Stimulated activated CD4-positive, alpha-beta T cell treated with anti-CD3 and anti-CD28 coated beads, Interleukin-1b, Interleukin-23, amount 100 ng/mL, for 24 hours (primary cell): Measurements from ENCODE around the gene CD27.
"Not testable (repeated sequence)": the region's sequence is repeated elsewhere in the genome, so short reads cannot be mapped to it uniquely, and the experiment has no call there.

Source experiments
- DNase-seq, 4 experiments: peaks; one replicate each; pipeline ENCODE4 v3.0.0-alpha.2; 2020; ENCODE audit warnings: low read depth in 4 of 4, low spot score in 1 of 4

Gene CD27

DNA sequence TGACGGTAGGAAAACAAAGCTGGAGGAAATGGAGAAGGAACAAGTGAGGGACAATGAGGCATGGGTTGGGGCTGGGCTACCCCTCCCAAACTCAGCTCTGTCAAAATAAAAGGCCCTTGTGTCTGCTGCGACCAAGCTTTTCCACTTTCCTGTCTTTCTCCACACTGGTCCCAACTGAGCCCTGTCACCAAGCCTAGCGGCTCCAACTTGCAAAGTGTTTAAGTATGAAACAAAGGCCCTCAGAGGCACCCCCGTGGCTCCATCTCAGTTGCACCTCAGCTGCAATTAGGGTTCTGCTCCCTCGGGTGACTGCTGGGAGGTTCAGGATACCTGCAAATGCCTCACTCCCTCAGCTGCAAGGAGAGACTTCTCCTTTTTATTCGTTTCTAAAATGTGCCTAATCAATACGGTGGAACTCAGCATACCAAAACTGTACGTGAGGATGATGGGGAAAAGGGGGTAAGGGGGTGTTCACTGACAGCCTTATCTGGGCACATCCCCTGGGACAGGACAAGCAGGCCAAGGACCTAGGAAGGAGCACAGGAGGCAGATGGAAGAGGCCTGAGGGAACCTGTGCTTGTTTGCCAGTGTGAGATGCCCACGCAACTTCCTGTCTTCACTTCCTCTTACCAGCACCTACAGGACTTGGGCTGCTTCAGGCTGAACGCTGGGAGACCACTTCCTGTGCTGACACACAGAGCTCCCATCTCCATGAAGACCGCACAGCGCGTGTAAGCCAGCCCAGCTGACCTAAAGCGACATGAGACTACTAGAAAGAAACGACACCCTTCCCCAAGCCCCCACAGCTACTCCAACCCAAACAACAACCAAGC lies 16.9 kb downstream of the CD27 start:
- peak in 2 of 4 experiments; percentile 64 to 79 for DNase-seq

- no peak for DNase-seq
These were observed 17.7 kb downstream of the CD27 start for GRCh38 chr12:6462234-6462995.

DNA sequence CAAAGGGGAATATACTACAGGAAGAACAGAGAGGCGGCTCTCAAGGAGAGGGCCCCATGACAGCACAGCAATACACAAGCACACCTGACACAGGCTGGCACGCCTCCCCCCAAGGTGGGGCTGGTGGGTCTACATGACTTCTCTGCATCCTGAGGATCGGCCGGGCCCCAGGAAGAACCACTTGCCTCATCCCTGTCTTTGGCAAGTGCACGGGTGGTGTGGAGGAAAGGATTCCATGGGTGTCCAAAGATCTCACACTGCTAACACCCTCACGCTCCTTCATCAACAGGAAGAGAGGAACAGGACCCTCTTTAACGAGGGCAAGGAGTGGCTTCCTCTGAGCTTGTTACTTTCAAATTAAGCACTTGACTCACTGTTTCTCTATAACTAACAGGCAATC lies 18.5 kb downstream of the CD27 start:
- DNase-seq: no peak

- DNase-seq: no peak
These were observed 19.1 kb downstream of the CD27 start for GRCh38 chr12:6463858-6464257.

- no peak for DNase-seq
These were observed 19.8 kb downstream of the CD27 start for GRCh38 chr12:6464531-6464930.

GRCh38 chr12:6465467-6466183 lies 20.9 kb downstream of the CD27 start:
- no peak for DNase-seq

DNA sequence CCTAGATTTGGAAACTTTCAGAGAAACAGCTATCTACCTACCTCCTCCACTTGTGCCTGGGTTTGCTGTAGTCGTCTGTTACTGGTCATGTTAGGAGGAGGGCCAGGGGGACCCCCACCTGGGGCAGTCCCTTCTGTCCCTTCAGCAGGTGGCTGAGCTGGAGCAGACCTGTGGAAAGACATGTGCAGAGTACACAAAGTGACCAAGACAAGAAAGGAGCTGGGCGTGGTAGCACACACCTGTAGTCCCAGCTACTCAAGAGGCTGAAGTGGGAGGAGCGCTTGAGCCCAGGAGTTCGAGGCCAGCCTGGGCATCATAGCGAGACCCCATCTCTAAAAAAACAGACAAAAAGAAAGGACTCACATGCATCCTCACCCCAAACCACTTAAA lies 21.4 kb downstream of the CD27 start:
- no peak for DNase-seq

GRCh38 chr12:6466751-6467150 lies 22.0 kb downstream of the CD27 start:
- DNase-seq: not testable (repeated sequence)

DNA sequence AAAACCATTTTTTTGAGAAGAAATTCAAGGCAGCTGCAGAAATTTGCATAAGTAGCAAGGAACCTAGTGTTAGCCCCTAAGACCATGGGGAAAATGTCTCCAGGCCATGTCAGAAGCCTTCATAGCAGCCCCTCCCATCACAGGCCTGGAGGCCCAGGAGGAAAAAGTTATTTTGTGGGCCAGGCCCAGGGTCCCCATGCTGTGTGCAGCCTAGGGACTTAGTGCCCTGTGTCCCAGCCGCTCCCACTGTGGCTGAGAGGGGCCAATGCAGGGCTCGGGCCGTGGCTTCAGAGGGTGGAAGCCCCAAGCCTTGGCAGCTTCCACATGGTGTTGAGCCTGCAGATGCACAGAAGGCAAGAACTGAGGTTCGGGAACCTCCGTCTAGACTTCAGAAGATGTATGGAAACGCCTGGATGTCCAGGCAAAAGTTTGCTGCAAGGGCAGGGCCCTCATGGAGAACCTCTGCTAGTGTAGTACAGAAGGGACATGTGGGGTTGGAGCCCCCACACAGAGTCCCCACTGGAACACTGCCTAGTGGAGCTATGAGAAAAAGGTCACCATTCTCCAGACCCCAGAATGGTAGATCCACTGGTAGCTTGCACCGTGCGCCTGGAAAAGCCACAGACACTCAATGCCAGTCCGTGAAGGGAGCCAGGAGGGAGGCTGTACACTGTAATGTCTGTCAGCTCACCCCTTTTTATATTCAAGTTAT lies 23.0 kb downstream of the CD27 start:
- DNase-seq: not testable (repeated sequence)

- DNase-seq: no peak
These were observed 23.5 kb downstream of the CD27 start for GRCh38 chr12:6468283-6468575.

GRCh38 chr12:6469092-6469491 lies 24.3 kb downstream of the CD27 start:
- DNase-seq: no peak

DNA sequence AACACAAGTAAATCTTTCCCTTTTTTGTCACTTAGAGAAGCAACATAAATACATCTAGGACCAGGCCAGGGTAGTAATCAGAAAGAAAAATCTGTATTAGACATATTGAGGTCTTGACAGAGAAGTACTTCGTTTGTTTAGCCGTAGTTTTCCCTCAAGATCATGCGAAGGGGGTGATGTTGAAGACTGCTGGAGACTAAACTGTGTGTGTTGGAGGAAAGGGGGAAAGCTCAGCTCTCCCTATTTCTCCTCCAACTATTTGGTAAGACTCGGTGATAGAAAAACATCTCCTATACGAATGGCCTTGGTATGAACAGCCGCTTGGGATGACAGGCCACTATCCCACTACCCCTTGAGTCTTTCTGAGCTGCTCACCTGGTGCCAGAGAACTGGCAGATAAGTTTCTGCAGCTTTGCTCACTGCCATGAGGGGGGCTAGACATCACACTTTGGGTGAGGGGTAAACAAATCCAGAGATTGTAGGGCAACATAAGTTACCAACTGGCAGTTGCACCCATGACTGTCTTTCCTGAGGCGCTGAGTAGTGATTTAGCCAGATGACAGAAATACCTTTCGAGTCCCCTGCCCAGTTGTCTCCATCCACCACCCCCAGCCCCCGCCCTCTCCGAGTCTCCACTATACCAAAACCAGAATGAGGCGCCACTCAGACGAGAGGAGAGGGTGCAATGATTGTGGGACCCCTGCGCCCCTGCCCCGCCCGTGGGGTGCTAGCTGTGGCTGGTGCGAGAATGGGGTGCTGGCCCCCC lies 25.0 kb downstream of the CD27 start:
- DNase-seq: no peak

GRCh38 chr12:6470375-6471163 lies 25.8 kb downstream of the CD27 start, which contains the start of gene VAMP1:
Gene VAMP1, minus strand, starts transcription at chr12:6470677. Its CDS starts 146 bp downstream, at chr12:6470531.
- DNase-seq: peak; percentile 93 to 98 (median 96)

- no peak for DNase-seq
These were observed 27.2 kb downstream of the CD27 start for GRCh38 chr12:6471989-6472360.

- no peak for DNase-seq
These were observed 27.7 kb downstream of the CD27 start for GRCh38 chr12:6472491-6472890.

DNA sequence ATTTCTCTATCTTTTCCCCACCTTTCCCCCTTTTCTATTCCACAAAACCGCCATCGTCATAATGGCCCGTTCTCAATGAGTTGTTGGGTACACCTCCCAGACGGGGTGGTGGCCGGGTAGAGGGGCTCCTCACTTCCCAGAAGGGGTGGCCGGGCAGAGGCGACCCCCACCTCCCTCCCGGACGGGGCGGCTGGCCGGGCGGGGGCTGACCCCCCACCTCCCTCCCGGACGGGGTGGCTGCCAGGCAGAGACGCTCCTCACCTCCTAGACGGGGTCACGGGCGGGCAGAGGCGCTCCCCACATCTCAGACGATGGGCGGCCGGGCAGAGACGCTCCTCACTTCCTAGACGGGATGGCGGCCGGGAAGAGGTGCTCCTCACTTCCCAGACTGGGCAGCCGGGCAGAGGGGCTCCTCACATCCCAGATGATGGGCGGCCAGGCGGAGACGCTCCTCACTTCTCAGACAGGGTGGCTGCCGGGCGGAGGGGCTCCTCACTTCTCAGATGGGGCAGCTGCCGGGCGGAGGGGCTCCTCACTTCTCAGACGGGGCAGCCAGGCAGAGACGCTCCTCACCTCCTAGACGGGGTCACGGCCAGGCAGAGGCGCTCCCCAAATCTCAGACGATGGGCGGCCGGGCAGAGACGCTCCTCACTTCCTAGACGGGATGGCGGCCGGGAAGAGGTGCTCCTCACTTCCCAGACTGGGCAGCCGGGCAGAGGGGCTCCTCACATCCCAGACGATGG lies 30.6 kb downstream of the CD27 start:
- DNase-seq: not testable (repeated sequence)

DNA sequence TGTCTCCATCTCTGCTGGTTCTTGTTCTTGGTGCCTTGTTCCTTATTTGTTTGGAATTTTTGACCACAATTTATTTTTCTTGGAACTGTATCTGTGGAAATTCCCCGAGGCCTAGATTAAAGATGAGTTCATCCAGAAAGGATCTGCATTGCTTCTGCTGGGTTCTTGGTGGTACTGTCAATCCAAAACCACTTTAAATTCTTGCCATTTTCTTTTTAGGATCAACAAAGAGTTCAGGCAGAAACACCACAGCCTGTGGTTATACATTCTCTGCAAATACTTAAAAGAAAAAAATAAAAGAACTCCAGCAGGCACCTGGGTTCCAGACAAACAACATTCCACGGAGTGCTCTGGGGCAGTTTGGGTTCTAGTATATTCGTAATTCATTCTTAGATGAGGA lies 31.7 kb downstream of the CD27 start:
- no peak for DNase-seq

- not testable (repeated sequence) for DNase-seq
These were observed 33.0 kb downstream of the CD27 start for GRCh38 chr12:6477601-6478377.
